Stomach (tissue), 4 donors: ENCODE results near the gene FAT2.

Experiments used
- CTCF ChIP-seq, 7 experiments: fragments of 450-650 bp in 4 of 7; fragments of 200-600 bp in 3 of 7; sonication (generic) in 3 of 7; IDR thresholded peaks; one replicate each; pipeline ENCODE4 v1.5.1; 2016 to 2019; ENCODE audit warnings: antibody characterized with exemption in 7 of 7, control low read depth in 2 of 7, mild to moderate bottlenecking in 1 of 7
- EP300 ChIP-seq: sonication (generic); formaldehyde crosslinking; IDR thresholded peaks from one replicate; pipeline ENCODE4 v1.6.1; 2017; ENCODE audit warnings: antibody characterized with exemption
- POLR2A ChIP-seq, 4 donors: fragments of 450-650 bp; IDR thresholded peaks; one replicate each; pipeline ENCODE4 v1.6.1; 2016; ENCODE audit warnings: antibody characterized with exemption in 4 of 4, control low read depth in 2 of 4, mild to moderate bottlenecking in 1 of 4, moderate library complexity in 1 of 4
- POLR2AphosphoS5 ChIP-seq, 3 donors: sonication (generic); formaldehyde crosslinking; IDR thresholded peaks; one replicate each; pipeline ENCODE4 v1.6.1; 2016; ENCODE audit warnings: antibody characterized with exemption in 3 of 3

- TF ChIP-seq CTCF (IDR thresholded peaks at IDR 0.05), result no peak
- no peak for TF ChIP-seq EP300
- no peak for TF ChIP-seq POLR2A (IDR thresholded peaks at IDR 0.05)
- TF ChIP-seq POLR2AphosphoS5 (IDR thresholded peaks at IDR 0.05), result no peak
Measured at GRCh38 chr5:151631941-151632340, 40.8 kb upstream of the FAT2 start.
